Psoas muscle (tissue), 8 donors: Measurements from ENCODE around the gene XRRA1. TPM values are rescaled to one million over a fixed set of nuclear protein-coding genes. Genes with fewer than 3 reads are reported as not detected.
"Not testable (repeated sequence)": the region's sequence is repeated elsewhere in the genome, so short reads cannot be mapped to it uniquely, and the experiment has no call there.

Source experiments
- ATAC-seq, 4 donors: fragments of 200-7000 bp; cut with Tn5 transposase; one replicate each; pipeline ENCODE4 v1.9.1; 2020; ENCODE audit warnings: moderate library complexity in 3 of 4, mild to moderate bottlenecking in 2 of 4
- DNase-seq, 2 donors: peaks; one replicate each; pipeline ENCODE4 v3.0.0-alpha.2; 2020
- H3K27ac ChIP-seq: fragments of 200-600 bp; one replicate; pipeline ENCODE4 v1.8.0; 2022
- H3K27me3 ChIP-seq, 3 donors: fragments of 200-600 bp in 1 of 3; one replicate each; pipeline versions ENCODE4 v1.6.1 to v1.8.0; 2013 to 2022; ENCODE audit warnings: low read length in 2 of 3, mild to moderate bottlenecking in 2 of 3, moderate library complexity in 1 of 3; ENCODE audit not compliant: insufficient read depth in 3 of 3
- H3K36me3 ChIP-seq, 2 donors: fragments of 200-600 bp in 1 of 2; one replicate each; pipeline versions ENCODE4 v1.6.1 to v1.8.0; 2013 to 2022; ENCODE audit warnings: low read depth in 1 of 2, mild to moderate bottlenecking in 1 of 2, moderate library complexity in 1 of 2; ENCODE audit not compliant: insufficient read depth in 1 of 2
- H3K4me1 ChIP-seq: fragments of 200-600 bp; one replicate; pipeline ENCODE4 v1.8.0; 2022
- H3K4me3 ChIP-seq: fragments of 200-600 bp; one replicate; pipeline ENCODE4 v1.8.0; 2022; ENCODE audit warnings: mild to moderate bottlenecking
- H3K9me3 ChIP-seq: fragments of 200-600 bp; one replicate; pipeline ENCODE4 v1.8.0; 2022
- CTCF ChIP-seq: fragments of 200-600 bp; IDR thresholded peaks from one replicate; pipeline ENCODE4 v1.8.0; 2022; ENCODE audit warnings: antibody characterized with exemption
- WGBS, 3 donors: extraction: QIAGEN DNeasy Blood & Tissue Kit; methylation state at CpG; one replicate each; pipeline versions ENCODE4 v1.1.6 to v1.1.7; 2013; 5-methylcytosine and 5-hydroxymethylcytosine counted together
- intact Hi-C, 2 donors: fragments of 100-400 bp; cut with DNase I; formaldehyde crosslinking; loops; one replicate each; pipeline versions ENCODE4 v1.11.0 to v1.14.2; 2022
- polyA plus RNA-seq, 3 donors: library from polyadenylated mRNA; stranded (reverse); fragments of 200-250 nt; gene quantifications; one replicate each; pipeline ENCODE4 v1.2.3, GENCODE V29; 2013
- total RNA-seq, 4 donors: library from RNA; stranded (reverse); fragmentation: NEBNext Ultra II Directional in 2 of 4; extraction: Animal tissue kit (Norgen Biotek cat#: 25700) in 2 of 4; gene quantifications; one replicate each; pipeline versions ENCODE4 v1.2.1 to v1.2.4, GENCODE V29; 2021 to 2023
- donor health status: healthy with polysubstance abuse.
- donor health status: DM: no; HTN: no; CAD: no; lungs with moderate emphysema.
- donor health status: Bipolar disorder and iron deficiency.
- donor health status: healthy.
- donor health status: DM: yes; HTN: yes; CAD: no.
- donor health status: DM: no; HTN: no; CAD: no.
- donor health status: DM: no; HTN: no; CAD: no.
- donor health status: DM: yes; HTN: yes; CAD: no.

Gene XRRA1
- total and polyA plus RNA-seq, 7 donors: 3.1 to 15.1 (median 6.9) TPM

- Histone ChIP-seq H3K4me3 (no peak overlapping the region), H3K27ac (no peak overlapping the region), H3K9me3 (peaks cover 21% of the 10 kb centered on the region), H3K27me3 (no peaks in the 10 kb centered on the region), H3K4me1 (peaks cover 4% of the 10 kb centered on the region), H3K36me3 (peaks cover 0 to 16% of the 10 kb centered on the region in 2 donors)
- intact Hi-C loops: no loop called here
- DNase-seq (no peak), ATAC-seq (no peak)
- 96 to 100% (median 97%) methylated on average over 4 of the region's 4 CpGs for WGBS, 3 donors
- no peak for TF ChIP-seq CTCF
Measured at GRCh38 chr11:74902342-74902741, 46.5 kb downstream of the XRRA1 start.

- Histone ChIP-seq H3K36me3 (peaks cover 0 to 5% of the 10 kb centered on the region in 2 donors), H3K27ac (no peak overlapping the region), H3K4me1 (no peaks in the 10 kb centered on the region), H3K9me3 (peaks cover 24% of the 10 kb centered on the region), H3K4me3 (no peak overlapping the region), H3K27me3 (no peaks in the 10 kb centered on the region)
- ATAC-seq: no peak
- TF ChIP-seq CTCF: no peak
- DNase-seq: no peak
- WGBS, 3 donors: 87 to 92% (median 88%) methylated on average over 5 of the region's 5 CpGs
- intact Hi-C loops: no loop called here
Measured at GRCh38 chr11:74896311-74896710, 52.6 kb downstream of the XRRA1 start.

- no peak for TF ChIP-seq CTCF
- intact Hi-C loops: no loop called here
- Histone ChIP-seq H3K4me1 (no peaks in the 10 kb centered on the region), H3K27ac (no peak overlapping the region), H3K4me3 (no peak overlapping the region), H3K36me3 (peaks cover 0 to 5% of the 10 kb centered on the region in 2 donors), H3K27me3 (no peaks in the 10 kb centered on the region), H3K9me3 (peaks cover 17% of the 10 kb centered on the region)
- ATAC-seq (peak in 3 of 4 donors; percentile 27 to 66 (median 50)), DNase-seq (no peak)
- 50 to 64% (median 57%) methylated on average over 3 of the region's 3 CpGs for WGBS, 3 donors
Measured at GRCh38 chr11:74895340-74896116, 53.4 kb downstream of the XRRA1 start.

- H3K4me3 ChIP-seq, H3K4me1 ChIP-seq, intact Hi-C loops, H3K9me3 ChIP-seq, ATAC-seq, H3K36me3 ChIP-seq, H3K27ac ChIP-seq, DNase-seq, H3K27me3 ChIP-seq: not testable (repeated sequence)
Measured at GRCh38 chr11:74893015-74893414, 55.9 kb downstream of the XRRA1 start.

- H3K9me3 ChIP-seq: peaks cover 9% of the 10 kb centered on the region
- DNase-seq (no peak), ATAC-seq (no peak)
- TF ChIP-seq CTCF: peak; percentile 58
- H3K4me1 ChIP-seq: no peaks in the 10 kb centered on the region
- H3K4me3 ChIP-seq: no peak overlapping the region
- no peaks in the 10 kb centered on the region for H3K27me3 ChIP-seq
- no peak overlapping the region for H3K27ac ChIP-seq
- intact Hi-C loops: no loop called here
- H3K36me3 ChIP-seq: peaks cover 20 to 41% of the 10 kb centered on the region in 2 donors
- 32 to 40% (median 37%) methylated on average over 1 of the region's 1 CpG for WGBS, 3 donors
Measured at GRCh38 chr11:74877132-74877531, 71.8 kb downstream of the XRRA1 start.
